ENCODE results near the gene DENND1A.

GRCh38 chr9:123411636-123412035 is 518.3 kb downstream of the DENND1A start:
- TF ChIP-seq CTCF (IDR thresholded peaks at IDR 0.05; ENCODE audit: insufficient read depth, low read depth, low read length), result no peak
- no peak for TF ChIP-seq EZH2 (IDR thresholded peaks at IDR 0.05; ENCODE audit: insufficient read depth, low read length)

Data from astrocyte (in vitro differentiated cells and primary cell).